Keratinocyte (primary cell): Measurements from ENCODE around the gene CTNNA3.

Experiments used
- EZH2 ChIP-seq: IDR thresholded peaks from one replicate; pipeline ENCODE4 v1.6.1; 2012; ENCODE audit warnings: inconsistent platforms, mild to moderate bottlenecking, low read length, moderate library complexity
- TF ChIP-seq, protein P1 (sequence below), 3 experiments: IDR thresholded peaks in 1 of 3; conservative IDR thresholded peaks in 1 of 3; optimal IDR thresholded peaks in 1 of 3; 2 replicates in 2 of 3; 3 replicates in 1 of 3; pipeline versions ENCODE3 to v1.5.1; 2011; ENCODE audit warnings: low read length in 3 of 3, mild to moderate bottlenecking in 3 of 3, moderate library complexity in 2 of 3, control low read depth in 1 of 3, inconsistent platforms in 1 of 3; ENCODE audit not compliant: insufficient read depth in 2 of 3; ENCODE audit errors: extremely low read depth in 1 of 3

DNA sequence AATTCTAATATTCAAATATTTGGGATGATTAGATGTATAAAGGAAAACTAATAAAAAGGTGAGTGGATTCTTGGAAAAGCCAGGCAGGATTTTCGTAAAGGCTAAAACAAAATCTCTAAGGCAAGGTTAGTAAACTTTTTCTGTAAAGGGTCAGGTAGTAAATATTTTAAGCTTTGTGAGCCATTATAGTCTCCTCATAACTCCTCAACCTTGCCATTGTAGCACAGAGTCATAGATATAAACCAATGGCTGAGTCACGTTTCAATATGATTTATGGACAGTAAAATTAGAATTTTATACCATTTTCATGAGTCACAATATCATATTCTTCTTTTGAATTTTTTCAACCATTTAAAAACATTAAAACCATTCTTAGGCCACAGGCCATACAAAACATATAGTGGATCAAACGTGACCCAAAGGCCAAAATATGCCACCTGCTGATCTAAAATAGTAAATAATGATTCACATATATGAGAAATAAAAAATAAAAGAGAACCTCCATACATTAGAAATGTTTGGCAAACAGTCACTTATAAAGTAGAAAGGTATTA is 1422.0 kb downstream of the CTNNA3 start:
- TF ChIP-seq EZH2: no peak
- TF ChIP-seq, protein P1, sequence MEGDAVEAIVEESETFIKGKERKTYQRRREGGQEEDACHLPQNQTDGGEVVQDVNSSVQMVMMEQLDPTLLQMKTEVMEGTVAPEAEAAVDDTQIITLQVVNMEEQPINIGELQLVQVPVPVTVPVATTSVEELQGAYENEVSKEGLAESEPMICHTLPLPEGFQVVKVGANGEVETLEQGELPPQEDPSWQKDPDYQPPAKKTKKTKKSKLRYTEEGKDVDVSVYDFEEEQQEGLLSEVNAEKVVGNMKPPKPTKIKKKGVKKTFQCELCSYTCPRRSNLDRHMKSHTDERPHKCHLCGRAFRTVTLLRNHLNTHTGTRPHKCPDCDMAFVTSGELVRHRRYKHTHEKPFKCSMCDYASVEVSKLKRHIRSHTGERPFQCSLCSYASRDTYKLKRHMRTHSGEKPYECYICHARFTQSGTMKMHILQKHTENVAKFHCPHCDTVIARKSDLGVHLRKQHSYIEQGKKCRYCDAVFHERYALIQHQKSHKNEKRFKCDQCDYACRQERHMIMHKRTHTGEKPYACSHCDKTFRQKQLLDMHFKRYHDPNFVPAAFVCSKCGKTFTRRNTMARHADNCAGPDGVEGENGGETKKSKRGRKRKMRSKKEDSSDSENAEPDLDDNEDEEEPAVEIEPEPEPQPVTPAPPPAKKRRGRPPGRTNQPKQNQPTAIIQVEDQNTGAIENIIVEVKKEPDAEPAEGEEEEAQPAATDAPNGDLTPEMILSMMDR (optimal IDR thresholded peaks at IDR 0.05 in 1 of 3, IDR thresholded peaks at IDR 0.05 in 1 of 3, conservative IDR thresholded peaks at IDR 0.05 in 1 of 3; ENCODE audit: extremely low read depth in 1 of 3, insufficient read depth in 2 of 3, low read length in 3 of 3): no peak
